Mucosa of gallbladder (tissue), 1 donor: ENCODE measurements around the gene EPB41L2. TPM values are rescaled to one million over a fixed set of nuclear protein-coding genes. Genes with fewer than 3 reads are reported as not detected.

Experiments
- DNase-seq: peaks from one replicate; pipeline ENCODE4 v3.0.0-alpha.2; 2020; ENCODE audit warnings: low spot score
- total RNA-seq: library from RNA; stranded (reverse); gene quantifications from one replicate; pipeline ENCODE4 v1.2.1, GENCODE V29; 2021
- donor health status: DM: no; HTN: no; CAD: no.

Gene EPB41L2
- total RNA-seq, 1 donor from 2014 or later = 110 TPM

- no peak for DNase-seq
These were observed 266.6 kb downstream of the EPB41L2 start for GRCh38 chr6:130796313-130796905.

- no peak for DNase-seq
These were observed 268.3 kb downstream of the EPB41L2 start for GRCh38 chr6:130794738-130795137.

- DNase-seq = no peak
These were observed 268.9 kb downstream of the EPB41L2 start for GRCh38 chr6:130794010-130794697.

Other genes with a start within 250 kb of the EPB41L2 start
- 2.8 TPM for gene SMLR1, start 235.8 kb downstream of the EPB41L2 start, total RNA-seq
- 56.3 TPM for gene AKAP7, start 72.2 kb upstream of the EPB41L2 start, total RNA-seq